H9 (cell line): Measurements from ENCODE around the gene SUV39H1. TPM values are rescaled to one million over a fixed set of nuclear protein-coding genes. Genes with fewer than 3 reads are reported as not detected.

ENCODE experiments used
- DNase-seq: peaks from one replicate; pipeline ENCODE4 v3.0.0-alpha.2; 2017
- H2AFZ ChIP-seq: one replicate; pipeline ENCODE4 v1.6.1; 2013; ENCODE audit warnings: mild to moderate bottlenecking, low read length, control low read depth, moderate library complexity
- H2AK5ac ChIP-seq: 2 replicates; pipeline ENCODE4 v1.6.1; 2013; ENCODE audit warnings: low read length, control low read depth, mixed read lengths; ENCODE audit not compliant: insufficient read length
- H2BK120ac ChIP-seq: one replicate; pipeline ENCODE4 v1.6.1; 2013; ENCODE audit warnings: low read depth, mild to moderate bottlenecking, low read length, control low read depth, inconsistent platforms; ENCODE audit not compliant: poor library complexity, severe bottlenecking
- H2BK12ac ChIP-seq: 2 replicates; pipeline ENCODE4 v1.6.1; 2013; ENCODE audit warnings: low read length, control low read depth, mixed read lengths, low read depth; ENCODE audit not compliant: insufficient read length
- H2BK15ac ChIP-seq: 2 replicates; pipeline ENCODE4 v1.6.1; 2013; ENCODE audit warnings: low read depth, low read length, control low read depth
- H2BK20ac ChIP-seq: one replicate; pipeline ENCODE4 v1.6.1; 2013; ENCODE audit warnings: low read depth, mild to moderate bottlenecking, low read length, control low read depth, inconsistent platforms; ENCODE audit not compliant: poor library complexity, severe bottlenecking
- H2BK5ac ChIP-seq: 2 replicates; pipeline ENCODE4 v1.6.1; 2013; ENCODE audit warnings: low read length, control low read depth, mixed read lengths; ENCODE audit not compliant: insufficient read length
- H3K14ac ChIP-seq: 2 replicates; pipeline ENCODE4 v1.6.1; 2013; ENCODE audit warnings: low read length, control low read depth; ENCODE audit not compliant: insufficient read depth
- H3K18ac ChIP-seq: 2 replicates; pipeline ENCODE4 v1.6.1; 2013; ENCODE audit warnings: low read depth, mild to moderate bottlenecking, mixed read lengths, low read length, control low read depth; ENCODE audit not compliant: insufficient read length
- H3K23ac ChIP-seq: 2 replicates; pipeline ENCODE4 v1.6.1; 2013; ENCODE audit warnings: low read length, control low read depth, mixed read lengths, low read depth; ENCODE audit not compliant: insufficient read length
- H3K23me2 ChIP-seq: 2 replicates; pipeline ENCODE4 v1.6.1; 2013; ENCODE audit warnings: low read depth, mild to moderate bottlenecking, mixed read lengths, low read length, control low read depth; ENCODE audit not compliant: insufficient read length, poor library complexity, severe bottlenecking
- H3K27ac ChIP-seq: 2 replicates; pipeline ENCODE4 v1.5.1; 2013; ENCODE audit warnings: low read length, control low read depth, mixed read lengths, low read depth; ENCODE audit not compliant: insufficient read length
- H3K27me3 ChIP-seq: 2 replicates; pipeline ENCODE4 v1.6.1; 2013; ENCODE audit warnings: low read length, control low read depth, inconsistent platforms; ENCODE audit not compliant: insufficient read depth
- H3K4ac ChIP-seq: 2 replicates; pipeline ENCODE4 v1.6.1; 2013; ENCODE audit warnings: low read depth, mild to moderate bottlenecking, control low read depth, inconsistent platforms, low read length, moderate library complexity
- H3K4me1 ChIP-seq: 2 replicates; pipeline ENCODE4 v1.6.1; 2013; ENCODE audit warnings: low read length, control low read depth, inconsistent platforms; ENCODE audit not compliant: insufficient read depth
- H3K4me2 ChIP-seq: 2 replicates; pipeline ENCODE4 v1.6.1; 2013; ENCODE audit warnings: low read length, control low read depth, mixed read lengths; ENCODE audit not compliant: insufficient read length, insufficient read depth
- H3K56ac ChIP-seq: 2 replicates; pipeline ENCODE4 v1.6.1; 2013; ENCODE audit warnings: low read depth, mild to moderate bottlenecking, mixed read lengths, low read length, control low read depth; ENCODE audit not compliant: insufficient read length
- H3K79me1 ChIP-seq: 2 replicates; pipeline ENCODE4 v1.6.1; 2013; ENCODE audit warnings: low read depth, mild to moderate bottlenecking, moderate library complexity, low read length, control low read depth, inconsistent platforms; ENCODE audit not compliant: insufficient read depth, poor library complexity, severe bottlenecking
- H3K79me2 ChIP-seq: 2 replicates; pipeline ENCODE4 v1.6.1; 2013; ENCODE audit warnings: low read length, control low read depth, inconsistent platforms; ENCODE audit not compliant: insufficient read depth
- H3K9ac ChIP-seq: 2 replicates; pipeline ENCODE4 v1.6.1; 2013; ENCODE audit warnings: low read length, control low read depth, mixed read lengths; ENCODE audit not compliant: insufficient read length; ENCODE audit errors: extremely low read depth
- H3K9me3 ChIP-seq: one replicate; pipeline ENCODE4 v1.6.1; 2013; ENCODE audit warnings: low read depth, low read length, inconsistent platforms; ENCODE audit not compliant: control insufficient read depth
- H3T11ph ChIP-seq: one replicate; pipeline ENCODE4 v1.6.1; 2013; ENCODE audit warnings: mild to moderate bottlenecking, low read length, control low read depth, inconsistent platforms
- H4K20me1 ChIP-seq: one replicate; pipeline ENCODE4 v1.6.1; 2013; ENCODE audit not compliant: control insufficient read depth, insufficient read length, insufficient read depth
- H4K5ac ChIP-seq: 2 replicates; pipeline ENCODE4 v1.6.1; 2013; ENCODE audit warnings: low read depth, mild to moderate bottlenecking, mixed read lengths, low read length, control low read depth; ENCODE audit not compliant: insufficient read length
- H4K8ac ChIP-seq: replicated peaks from 2 replicates; pipeline ENCODE4 v1.6.1; 2013; ENCODE audit warnings: low read length, control low read depth, mixed read lengths, low read depth; ENCODE audit not compliant: insufficient read length
- H4K91ac ChIP-seq: 2 replicates; pipeline ENCODE4 v1.6.1; 2013; ENCODE audit warnings: low read depth, mild to moderate bottlenecking, moderate library complexity, mixed read lengths, low read length, control low read depth; ENCODE audit not compliant: insufficient read length
- H3K27ac Mint-ChIP-seq, 3 experiments: 2 replicates in 2 of 3; 3 replicates in 1 of 3; pipeline ENCODE4 v1.8.0; 2020 to 2021; ENCODE audit warnings: mixed read lengths in 3 of 3, mild to moderate bottlenecking in 1 of 3, moderate library complexity in 1 of 3
- H3K27me3 Mint-ChIP-seq: 2 replicates; pipeline ENCODE4 v1.8.0; 2021; ENCODE audit warnings: low read depth, mild to moderate bottlenecking, moderate library complexity, mixed read lengths
- H3K36me3 Mint-ChIP-seq, 3 experiments: 2 replicates in 2 of 3; 3 replicates in 1 of 3; pipeline ENCODE4 v1.8.0; 2020 to 2021; ENCODE audit warnings: low read depth in 3 of 3, mixed read lengths in 3 of 3; ENCODE audit not compliant: insufficient read depth in 1 of 3
- H3K4me1 Mint-ChIP-seq, 2 experiments: 2 replicates each; pipeline ENCODE4 v1.8.0; 2020; ENCODE audit warnings: mixed read lengths in 2 of 2
- H3K4me3 Mint-ChIP-seq, 2 experiments: 2 replicates in 1 of 2; 3 replicates in 1 of 2; pipeline ENCODE4 v1.8.0; 2020 to 2021; ENCODE audit warnings: mild to moderate bottlenecking in 2 of 2, mixed read lengths in 2 of 2, moderate library complexity in 1 of 2
- H3K9me3 Mint-ChIP-seq, 2 experiments: 2 replicates in 1 of 2; 3 replicates in 1 of 2; pipeline ENCODE4 v1.8.0; 2020; ENCODE audit warnings: mild to moderate bottlenecking in 2 of 2, mixed read lengths in 2 of 2, moderate library complexity in 1 of 2
- WGBS: extraction: QIAGEN DNeasy Blood & Tissue Kit; methylation state at CpG from one replicate; pipeline ENCODE4 v1.1.7; 2013; ENCODE audit warnings: missing lambda C conversion rate, low lambda C conversion rate, mixed read lengths; ENCODE audit not compliant: insufficient read length; ENCODE audit errors: extremely low coverage; 5-methylcytosine and 5-hydroxymethylcytosine counted together
- total RNA-seq: library from RNA; stranded (reverse); gene quantifications from 2 replicates; pipeline ENCODE4 v1.2.1, GENCODE V29; 2021
- TF ChIP-seq, protein P1 (sequence below): fragments of 200-600 bp; sonication (generic); conservative IDR thresholded peaks from 3 replicates; pipeline ENCODE4 v1.8.0; 2021; ENCODE audit warnings: antibody characterized with exemption, mild to moderate bottlenecking

SUV39H1 gene
- total RNA-seq, 1 experiment from 2014 or later = 16.2 TPM

DNA sequence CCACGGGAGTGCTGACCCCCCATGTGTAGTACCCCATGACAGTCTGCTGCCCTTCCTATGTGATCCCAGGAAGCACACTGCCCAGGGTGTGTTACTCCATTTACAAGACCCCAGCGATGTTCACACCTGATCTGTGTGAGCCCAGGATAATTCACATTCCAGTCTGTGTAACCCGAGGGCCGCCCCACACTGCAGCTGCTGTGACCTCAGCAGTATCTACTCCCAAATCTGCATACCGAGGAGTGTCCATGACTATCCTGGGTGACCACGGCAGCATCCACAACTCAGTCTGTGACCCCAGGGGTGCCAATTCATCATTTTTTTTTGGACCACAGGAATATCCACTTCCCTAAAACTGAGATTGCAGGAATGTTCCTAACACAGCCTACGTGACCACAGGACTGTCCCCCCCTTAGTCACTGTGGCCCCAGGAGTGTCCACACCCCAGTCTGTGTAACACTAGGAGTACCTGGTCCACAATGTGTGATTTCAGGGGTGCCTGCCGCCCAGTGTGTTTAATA is 57.2 kb downstream of the SUV39H1 start:
- Histone ChIP-seq H4K5ac (no peak overlapping the region), H4K8ac (no peak overlapping the region), H3K9me3 (peaks cover 17% of the 10 kb centered on the region), H3K18ac (no peak overlapping the region), H3K4ac (no peak overlapping the region), H2BK15ac (no peak overlapping the region), H3K27me3 (no peaks in the 10 kb centered on the region), H3K79me2 (no peaks in the 10 kb centered on the region), H2BK5ac (no peak overlapping the region), H3K56ac (no peak overlapping the region), H2BK120ac (no peak overlapping the region), H3K79me1 (no peaks in the 10 kb centered on the region), H3K23me2 (no peaks in the 10 kb centered on the region), H2AK5ac (no peak overlapping the region), H2BK12ac (no peak overlapping the region), H3T11ph (no peak overlapping the region), H3K4me1 (no peaks in the 10 kb centered on the region), H3K14ac (no peak overlapping the region), H3K4me2 (no peak overlapping the region), H4K20me1 (no peaks in the 10 kb centered on the region), H3K23ac (no peak overlapping the region), H4K91ac (no peak overlapping the region), H2BK20ac (no peak overlapping the region), H2AFZ (no peak overlapping the region), H3K9ac (no peak overlapping the region), H3K27ac (no peak overlapping the region)
- H3K36me3 Mint-ChIP-seq = peaks cover 0 to 7% (median 5%) of the 10 kb centered on the region in 3 experiments; a peak in 4 of 7 replicates
- no peak for DNase-seq
- peaks cover 59 to 65% of the 10 kb centered on the region in 2 experiments for H3K9me3 Mint-ChIP-seq
- no peak overlapping the region for H3K4me3 Mint-ChIP-seq
- no peak overlapping the region for H3K27ac Mint-ChIP-seq
- WGBS = no CpG with 5 or more reads among the region's 8 CpGs
- TF ChIP-seq, protein P1, sequence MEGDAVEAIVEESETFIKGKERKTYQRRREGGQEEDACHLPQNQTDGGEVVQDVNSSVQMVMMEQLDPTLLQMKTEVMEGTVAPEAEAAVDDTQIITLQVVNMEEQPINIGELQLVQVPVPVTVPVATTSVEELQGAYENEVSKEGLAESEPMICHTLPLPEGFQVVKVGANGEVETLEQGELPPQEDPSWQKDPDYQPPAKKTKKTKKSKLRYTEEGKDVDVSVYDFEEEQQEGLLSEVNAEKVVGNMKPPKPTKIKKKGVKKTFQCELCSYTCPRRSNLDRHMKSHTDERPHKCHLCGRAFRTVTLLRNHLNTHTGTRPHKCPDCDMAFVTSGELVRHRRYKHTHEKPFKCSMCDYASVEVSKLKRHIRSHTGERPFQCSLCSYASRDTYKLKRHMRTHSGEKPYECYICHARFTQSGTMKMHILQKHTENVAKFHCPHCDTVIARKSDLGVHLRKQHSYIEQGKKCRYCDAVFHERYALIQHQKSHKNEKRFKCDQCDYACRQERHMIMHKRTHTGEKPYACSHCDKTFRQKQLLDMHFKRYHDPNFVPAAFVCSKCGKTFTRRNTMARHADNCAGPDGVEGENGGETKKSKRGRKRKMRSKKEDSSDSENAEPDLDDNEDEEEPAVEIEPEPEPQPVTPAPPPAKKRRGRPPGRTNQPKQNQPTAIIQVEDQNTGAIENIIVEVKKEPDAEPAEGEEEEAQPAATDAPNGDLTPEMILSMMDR = no peak
- no peaks in the 10 kb centered on the region for H3K4me1 Mint-ChIP-seq
- H3K27me3 Mint-ChIP-seq = peaks cover 2% of the 10 kb centered on the region
